Bladder microvascular endothelial cell (primary cell): ENCODE measurements around the gene RPL22. TPM values are rescaled to one million over a fixed set of nuclear protein-coding genes. Genes with fewer than 3 reads are reported as not detected.

Experiments used
- total RNA-seq: library from RNA; depleted of rRNA; stranded (reverse); fragments of >200 nt; gene quantifications from 2 replicates; pipeline ENCODE4 v1.2.3, GENCODE V29; 2014

Gene RPL22
- 140 and 147 TPM in 2 replicates for total RNA-seq

GRCh38 chr1:6199298-6200187 lies at the start of gene RPL22:
TSS of gene RPL22 (minus strand) at chr1:6199595. CDS start at chr1:6199573, 22 bp downstream.

DNA sequence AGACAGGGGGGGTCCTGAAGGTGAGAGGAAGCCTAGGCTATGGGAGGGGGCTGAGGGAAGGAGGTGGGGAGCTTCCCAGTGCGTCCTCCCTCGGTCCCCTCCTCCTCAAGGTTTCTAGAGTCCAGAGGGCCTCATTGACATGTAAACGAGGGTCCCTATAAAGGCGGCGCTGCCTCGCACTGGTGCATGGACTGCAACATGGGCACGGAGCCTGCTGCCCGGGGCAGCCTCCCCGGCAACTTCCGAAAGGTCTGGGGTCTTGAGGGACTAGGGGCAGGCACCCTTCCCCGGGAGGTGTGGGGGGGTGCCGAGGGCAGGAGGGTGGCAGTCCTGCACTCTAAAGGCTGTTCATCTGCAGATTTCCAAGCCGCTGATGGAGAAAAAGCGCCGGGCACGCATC lies 44.6 kb upstream of the RPL22 start, which contains the start of gene HES3:
HES3 (plus strand) TSS at position 187 of the 400 bp plus-strand sequence; CDS start at position 374, 187 bp downstream.

GRCh38 chr1:6205849-6206519 lies 6.6 kb upstream of the RPL22 start, which contains the start of gene RNF207:
TSS of gene RNF207 (plus strand) at chr1:6206119. CDS start at chr1:6206536, 417 bp downstream.

DNA sequence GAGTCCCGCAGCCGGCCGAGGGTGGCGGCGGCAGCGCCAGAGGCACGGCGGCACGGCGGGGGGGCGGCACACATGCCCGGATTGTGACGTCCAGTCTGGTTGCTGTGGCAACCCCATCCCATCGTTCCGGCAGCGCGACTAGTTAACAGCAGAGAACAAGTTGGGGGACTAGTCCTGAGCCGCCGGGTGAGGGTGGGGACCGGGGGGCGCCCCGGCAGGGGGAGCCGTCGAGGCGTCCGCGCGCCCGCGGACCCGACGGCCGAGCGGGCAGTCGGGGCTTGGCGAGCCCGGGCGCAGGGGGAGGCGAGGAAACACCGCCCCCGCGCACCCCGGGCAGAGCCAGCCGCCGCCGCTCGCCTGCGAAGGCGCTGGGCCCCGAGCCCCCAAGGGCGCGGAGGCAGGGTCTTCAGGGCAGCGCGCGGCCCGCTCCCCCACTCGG lies 19.1 kb downstream of the RPL22 start, which contains the start of gene CHD5:
CHD5 (minus strand) TSS at position 54 of the 439 bp plus-strand sequence. CDS start 298 bp downstream, outside the sequence.

Other genes starting within 250 kb of the RPL22 start
- gene NPHP4, start 207.2 kb downstream of the RPL22 start, total RNA-seq, result 1.9 and 7.6 TPM in 2 replicates
- gene KCNAB2, start 153.7 kb downstream of the RPL22 start, total RNA-seq, result 1.6 and 2.7 TPM in 2 replicates
- under 0.01 TPM in 1 of 2 replicates, not detected in the other for gene CHD5, start 19.3 kb downstream of the RPL22 start, total RNA-seq
- 4.2 and 15.5 TPM in 2 replicates for gene RNF207, start 6.5 kb upstream of the RPL22 start, total RNA-seq
- 58.0 and 92.9 TPM in 2 replicates for gene ICMT, start 36.4 kb upstream of the RPL22 start, total RNA-seq
- gene HES3, start 44.6 kb upstream of the RPL22 start, total RNA-seq, result not detected in 2 replicates
- 0.65 and 3.1 TPM in 2 replicates for gene GPR153, start 61.5 kb upstream of the RPL22 start, total RNA-seq
- gene ACOT7, start 194.2 kb upstream of the RPL22 start, total RNA-seq, result 33.2 and 42.4 TPM in 2 replicates
- 5.3 and 18.1 TPM in 2 replicates for gene HES2, start 220.3 kb upstream of the RPL22 start, total RNA-seq
- gene ESPN, start 225.2 kb upstream of the RPL22 start, total RNA-seq, result 2.0 TPM in 1 of 2 replicates, not detected in the other